ENCODE results near the gene EBF4.

Gene EBF4

GRCh38 chr20:2741463-2741862, 48.9 kb downstream of the EBF4 start:
- no peaks in the 10 kb centered on the region for H3K36me3 ChIP-seq (ENCODE audit: control insufficient read depth in 1 of 2, insufficient read depth in 2 of 2, low read length in 2 of 2)
- DNase-seq: no peak
- no peak overlapping the region for H3K4ac ChIP-seq (ENCODE audit: low read depth, low read length)
- H3K14ac ChIP-seq (ENCODE audit: low read length): no peak overlapping the region
- no peaks in the 10 kb centered on the region for H3K9me3 ChIP-seq (ENCODE audit: insufficient read depth, low read depth, low read length)
- no peak overlapping the region for H3K18ac ChIP-seq (ENCODE audit: low read length)
- no peak overlapping the region for H3K9ac ChIP-seq (ENCODE audit: low read length)
- no peaks in the 10 kb centered on the region for H3K27me3 ChIP-seq (ENCODE audit: insufficient read depth, low read length)
- H4K12ac ChIP-seq (ENCODE audit: low read depth, low read length): no peak overlapping the region
- H4K8ac ChIP-seq (ENCODE audit: low read depth, low read length): no peak overlapping the region
- no peak overlapping the region for H2BK120ac ChIP-seq (ENCODE audit: insufficient read depth, low read length, poor library complexity)
- H2AK5ac ChIP-seq (ENCODE audit: low read length): no peak overlapping the region
- no peak overlapping the region for H2BK5ac ChIP-seq (ENCODE audit: low read depth, low read length, poor library complexity)
- H2AFZ ChIP-seq (ENCODE audit: insufficient read depth, low read length, poor library complexity): no peak overlapping the region
- H4K91ac ChIP-seq (ENCODE audit: low read depth, low read length): no peak overlapping the region
- H3K79me2 ChIP-seq (ENCODE audit: control insufficient read depth, insufficient read depth, low read length, poor library complexity): no peaks in the 10 kb centered on the region
- no peak overlapping the region for H3K4me3 ChIP-seq (ENCODE audit: low read depth, low read length)
- no peaks in the 10 kb centered on the region for H3K4me1 ChIP-seq (ENCODE audit: control insufficient read depth in 1 of 2, insufficient read depth in 2 of 2, low read length in 2 of 2)
- H3K23ac ChIP-seq (ENCODE audit: low read length): no peak overlapping the region
- H3K27ac ChIP-seq (ENCODE audit: low read depth, low read length): no peak overlapping the region
- WGBS (ENCODE audit: extremely low coverage, insufficient coverage, insufficient read length): no CpG with 5 or more reads among the region's 3 CpGs
- H2BK12ac ChIP-seq (ENCODE audit: low read length): no peak overlapping the region
- H3K79me1 ChIP-seq (ENCODE audit: low read length): no peaks in the 10 kb centered on the region
- no peak overlapping the region for H3K4me2 ChIP-seq (ENCODE audit: low read length)

- H3K9ac ChIP-seq (ENCODE audit: low read length): no peak overlapping the region
These were observed 49.3 kb downstream of the EBF4 start for GRCh38 chr20:2741881-2742280.

GRCh38 chr20:2742431-2742830, 49.9 kb downstream of the EBF4 start:
- H3K14ac ChIP-seq (ENCODE audit: low read length): no peak overlapping the region
- no peaks in the 10 kb centered on the region for H3K27me3 ChIP-seq (ENCODE audit: insufficient read depth, low read length)
- no peak overlapping the region for H3K23ac ChIP-seq (ENCODE audit: low read length)

More at GRCh38 chr20:2741881-2742280, 49.3 kb downstream of the EBF4 start:
- no peaks in the 10 kb centered on the region for H3K79me1 ChIP-seq (ENCODE audit: low read length)
- no CpG with 5 or more reads among the region's 7 CpGs for whole genome bisulfite sequencing (ENCODE audit: extremely low coverage, insufficient coverage, insufficient read length)
- no peak overlapping the region for H3K27ac ChIP-seq (ENCODE audit: low read depth, low read length)
- no peak overlapping the region for H2BK120ac ChIP-seq (ENCODE audit: insufficient read depth, low read length, poor library complexity)
- no peaks in the 10 kb centered on the region for H3K27me3 ChIP-seq (ENCODE audit: insufficient read depth, low read length)
- no peak overlapping the region for H3K4ac ChIP-seq (ENCODE audit: low read depth, low read length)
- H3K79me2 ChIP-seq (ENCODE audit: control insufficient read depth, insufficient read depth, low read length, poor library complexity): no peaks in the 10 kb centered on the region
- no peak overlapping the region for H2BK12ac ChIP-seq (ENCODE audit: low read length)
- no peak overlapping the region for H2AK5ac ChIP-seq (ENCODE audit: low read length)
- no peak overlapping the region for H3K4me3 ChIP-seq (ENCODE audit: low read depth, low read length)
- H3K23ac ChIP-seq (ENCODE audit: low read length): no peak overlapping the region
- H4K8ac ChIP-seq (ENCODE audit: low read depth, low read length): no peak overlapping the region
- H3K9me3 ChIP-seq (ENCODE audit: insufficient read depth, low read depth, low read length): no peaks in the 10 kb centered on the region
- no peak overlapping the region for H4K12ac ChIP-seq (ENCODE audit: low read depth, low read length)
- no peaks in the 10 kb centered on the region for H3K36me3 ChIP-seq (ENCODE audit: control insufficient read depth in 1 of 2, insufficient read depth in 2 of 2, low read length in 2 of 2)
- no peak overlapping the region for H3K18ac ChIP-seq (ENCODE audit: low read length)
- no peak overlapping the region for H3K4me2 ChIP-seq (ENCODE audit: low read length)
- H2AFZ ChIP-seq (ENCODE audit: insufficient read depth, low read length, poor library complexity): no peak overlapping the region
- DNase-seq: no peak
- H3K4me1 ChIP-seq (ENCODE audit: control insufficient read depth in 1 of 2, insufficient read depth in 2 of 2, low read length in 2 of 2): no peaks in the 10 kb centered on the region
- no peak overlapping the region for H4K91ac ChIP-seq (ENCODE audit: low read depth, low read length)
- H2BK5ac ChIP-seq (ENCODE audit: low read depth, low read length, poor library complexity): no peak overlapping the region
- H3K14ac ChIP-seq (ENCODE audit: low read length): no peak overlapping the region

GRCh38 chr20:2742934-2743559, 50.5 kb downstream of the EBF4 start:
- Histone ChIP-seq H4K12ac (ENCODE audit: low read depth, low read length) (no peak overlapping the region), H3K4me1 (ENCODE audit: control insufficient read depth in 1 of 2, insufficient read depth in 2 of 2, low read length in 2 of 2) (no peaks in the 10 kb centered on the region)

More at GRCh38 chr20:2742431-2742830, 49.9 kb downstream of the EBF4 start:
- Histone ChIP-seq H3K18ac (ENCODE audit: low read length) (no peak overlapping the region), H3K79me1 (ENCODE audit: low read length) (no peaks in the 10 kb centered on the region), H4K8ac (ENCODE audit: low read depth, low read length) (no peak overlapping the region), H4K91ac (ENCODE audit: low read depth, low read length) (no peak overlapping the region), H3K4me3 (ENCODE audit: low read depth, low read length) (no peak overlapping the region), H2BK120ac (ENCODE audit: insufficient read depth, low read length, poor library complexity) (no peak overlapping the region), H2BK12ac (ENCODE audit: low read length) (no peak overlapping the region), H3K27ac (ENCODE audit: low read depth, low read length) (no peak overlapping the region), H2BK5ac (ENCODE audit: low read depth, low read length, poor library complexity) (no peak overlapping the region), H3K4me2 (ENCODE audit: low read length) (no peak overlapping the region), H4K12ac (ENCODE audit: low read depth, low read length) (no peak overlapping the region), H2AFZ (ENCODE audit: insufficient read depth, low read length, poor library complexity) (no peak overlapping the region), H3K4me1 (ENCODE audit: control insufficient read depth in 1 of 2, insufficient read depth in 2 of 2, low read length in 2 of 2) (no peaks in the 10 kb centered on the region), H3K9me3 (ENCODE audit: insufficient read depth, low read depth, low read length) (no peaks in the 10 kb centered on the region), H3K36me3 (ENCODE audit: control insufficient read depth in 1 of 2, insufficient read depth in 2 of 2, low read length in 2 of 2) (no peaks in the 10 kb centered on the region), H3K4ac (ENCODE audit: low read depth, low read length) (no peak overlapping the region), H3K9ac (ENCODE audit: low read length) (no peak overlapping the region), H3K79me2 (ENCODE audit: control insufficient read depth, insufficient read depth, low read length, poor library complexity) (no peaks in the 10 kb centered on the region), H2AK5ac (ENCODE audit: low read length) (no peak overlapping the region)
- DNase-seq: no peak
- no CpG with 5 or more reads among the region's 2 CpGs for WGBS (ENCODE audit: extremely low coverage, insufficient coverage, insufficient read length)

More at GRCh38 chr20:2742934-2743559, 50.5 kb downstream of the EBF4 start:
- DNase-seq: peak; percentile 23 to 71
- no peak overlapping the region for H3K4me3 ChIP-seq (ENCODE audit: low read depth, low read length)
- no peak overlapping the region for H4K8ac ChIP-seq (ENCODE audit: low read depth, low read length)
- no peak overlapping the region for H2BK5ac ChIP-seq (ENCODE audit: low read depth, low read length, poor library complexity)
- no peaks in the 10 kb centered on the region for H3K9me3 ChIP-seq (ENCODE audit: insufficient read depth, low read depth, low read length)
- WGBS (ENCODE audit: extremely low coverage, insufficient coverage, insufficient read length): no CpG with 5 or more reads among the region's 12 CpGs
- H3K14ac ChIP-seq (ENCODE audit: low read length): no peak overlapping the region
- no peak overlapping the region for H3K4ac ChIP-seq (ENCODE audit: low read depth, low read length)
- no peaks in the 10 kb centered on the region for H3K79me1 ChIP-seq (ENCODE audit: low read length)
- H2AK5ac ChIP-seq (ENCODE audit: low read length): no peak overlapping the region
- H3K27ac ChIP-seq (ENCODE audit: low read depth, low read length): no peak overlapping the region
- H3K4me2 ChIP-seq (ENCODE audit: low read length): no peak overlapping the region
- H3K36me3 ChIP-seq (ENCODE audit: control insufficient read depth in 1 of 2, insufficient read depth in 2 of 2, low read length in 2 of 2): no peaks in the 10 kb centered on the region
- no peak overlapping the region for H2AFZ ChIP-seq (ENCODE audit: insufficient read depth, low read length, poor library complexity)
- no peaks in the 10 kb centered on the region for H3K79me2 ChIP-seq (ENCODE audit: control insufficient read depth, insufficient read depth, low read length, poor library complexity)
- no peak overlapping the region for H2BK12ac ChIP-seq (ENCODE audit: low read length)
- H3K18ac ChIP-seq (ENCODE audit: low read length): no peak overlapping the region
- no peak overlapping the region for H3K9ac ChIP-seq (ENCODE audit: low read length)
- no peak overlapping the region for H4K91ac ChIP-seq (ENCODE audit: low read depth, low read length)
- H3K27me3 ChIP-seq (ENCODE audit: insufficient read depth, low read length): no peaks in the 10 kb centered on the region
- H2BK120ac ChIP-seq (ENCODE audit: insufficient read depth, low read length, poor library complexity): no peak overlapping the region
- H3K23ac ChIP-seq (ENCODE audit: low read length): no peak overlapping the region

All from trophoblast cell (in vitro differentiated cells and primary cell).